ENCODE measurements around the gene ADAMTS10.
A peak's percentile ranks its signal among the peaks of the same experiment; 100 is the strongest.

- TF ChIP-seq CTCF (IDR thresholded peaks at IDR 0.05 in 8 of 11, conservative IDR thresholded peaks at IDR 0.05 in 3 of 11) (peak; percentile 98 to 100 (median 100)), POLR2A (IDR thresholded peaks at IDR 0.05) (no peak), POLR2AphosphoS5 (IDR thresholded peaks at IDR 0.05) (peak; percentile 70 to 84 (median 83))
Measured at GRCh38 chr19:8580710-8581281, 29.7 kb downstream of the ADAMTS10 start.

Data from spleen (tissue), 7 donors.